HCT116 (cell line): Measurements from ENCODE around the gene S100A2. TPM values are rescaled to one million over a fixed set of nuclear protein-coding genes. Genes with fewer than 3 reads are reported as not detected.

ENCODE experiments used
- ATAC-seq: fragments of 200-7000 bp; cut with Tn5 transposase; 2 replicates; pipeline ENCODE4 v1.9.1; 2020; ENCODE audit warnings: mild to moderate bottlenecking, moderate library complexity
- BruUV-seq: library from RNA; stranded (reverse); fragments of 400-500 nt; replicated peaks from 2 replicates; lab custom pipeline; 2021; lab: Mats Ljungman, UMichigan
- CTCF ChIA-PET: fragments of 300-600 bp; sonication (Branson Sonifier 250); formaldehyde crosslinking; loops from one replicate; lab custom pipeline; 2021; ENCODE audit warnings: antibody characterized with exemption; lab: Charles Lee
- POLR2A ChIA-PET: fragments of 300-600, 350-600 bp; sonication (Branson Sonifier 250); formaldehyde crosslinking; loops from one replicate; lab custom pipeline; 2021; ENCODE audit warnings: antibody characterized with exemption; lab: Charles Lee
- RAD21 ChIA-PET, 2 experiments: fragments of 300-600 bp; sonication (Branson Sonifier 250); formaldehyde crosslinking; loops; one replicate each; lab custom pipeline; 2023; ENCODE audit warnings: low total read pairs in 2 of 2; ENCODE audit not compliant: uncharacterized antibody in 2 of 2, unreplicated experiment in 2 of 2, low non-redundant PET in 1 of 2; lab: Charles Lee
- DNase-seq: peaks from one replicate; pipeline ENCODE4 v3.0.0-alpha.2; 2010; ENCODE audit warnings: low read depth, low spot score
- H2AFZ ChIP-seq: fragments of 200-600 bp; shearing (Covaris generic), sonication (generic); 2 replicates; pipeline ENCODE4 v1.6.1; 2017; ENCODE audit warnings: low read depth, mixed run types, mixed read lengths, antibody characterized with exemption, low read length; ENCODE audit not compliant: poor library complexity, severe bottlenecking
- H3K27ac ChIP-seq: 2 replicates; pipeline ENCODE4 v1.5.1; 2012; ENCODE audit warnings: low read depth, low read length
- H3K27me3 ChIP-seq: fragments of 200-600 bp; sonication (generic); 2 replicates; pipeline ENCODE4 v1.6.1; 2016; ENCODE audit warnings: mixed run types, low read length, mixed read lengths; ENCODE audit not compliant: insufficient read depth
- H3K36me3 ChIP-seq, 2 experiments: fragments of 200-500 bp in 1 of 2; fragments of 200-600 bp in 1 of 2; sonication (Bioruptor generic) in 1 of 2; sonication (generic) in 1 of 2; 2 replicates each; pipeline versions ENCODE4 v1.5.1 to v1.6.1; 2014 to 2016; ENCODE audit warnings: low read length in 2 of 2, inconsistent platforms in 1 of 2, mixed read lengths in 1 of 2, mixed run types in 1 of 2; ENCODE audit not compliant: insufficient read depth in 2 of 2, control insufficient read depth in 1 of 2
- H3K4me1 ChIP-seq, 2 experiments: fragments of 200-600 bp in 1 of 2; sonication (generic) in 1 of 2; 2 replicates each; pipeline versions ENCODE4 v1.5.1 to v1.6.1; 2012 to 2017; ENCODE audit warnings: low read length in 2 of 2, inconsistent platforms in 1 of 2, mild to moderate bottlenecking in 1 of 2, mixed read lengths in 1 of 2, mixed run types in 1 of 2, moderate library complexity in 1 of 2; ENCODE audit not compliant: insufficient read depth in 2 of 2, control insufficient read depth in 1 of 2
- H3K4me2 ChIP-seq: fragments of 200-600 bp; sonication (generic); 2 replicates; pipeline ENCODE4 v1.6.1; 2017; ENCODE audit warnings: mixed run types, low read length, mixed read lengths
- H3K4me3 ChIP-seq, 2 experiments: fragments of 200-600 bp in 1 of 2; sonication (generic) in 1 of 2; replicated peaks in 1 of 2; 2 replicates each; pipeline ENCODE4 v1.5.1; 2011 to 2016; ENCODE audit warnings: low read length in 2 of 2, control low read depth in 1 of 2, low read depth in 1 of 2, mild to moderate bottlenecking in 1 of 2, mixed read lengths in 1 of 2, mixed run types in 1 of 2
- H3K79me2 ChIP-seq: fragments of 200-600 bp; sonication (generic); 2 replicates; pipeline ENCODE4 v1.6.1; 2017; ENCODE audit warnings: mild to moderate bottlenecking, mixed run types, low read length, moderate library complexity, mixed read lengths; ENCODE audit not compliant: insufficient read depth
- H3K9ac ChIP-seq: fragments of 200-600 bp; sonication (generic); 2 replicates; pipeline ENCODE4 v1.6.1; 2016; ENCODE audit warnings: low read length, mixed read lengths
- H3K9me2 ChIP-seq: fragments of 200-600 bp; sonication (generic), shearing (Covaris generic); 2 replicates; pipeline ENCODE4 v1.6.1; 2017; ENCODE audit warnings: mixed run types, mild to moderate bottlenecking, moderate library complexity; ENCODE audit not compliant: insufficient read depth
- H3K9me3 ChIP-seq, 2 experiments: fragments of 200-500 bp in 1 of 2; fragments of 200-600 bp in 1 of 2; sonication (Bioruptor generic) in 1 of 2; sonication (generic) in 1 of 2; 2 replicates each; pipeline ENCODE4 v1.6.1; 2014 to 2017; ENCODE audit warnings: low read length in 2 of 2, mixed read lengths in 2 of 2, inconsistent platforms in 1 of 2, low read depth in 1 of 2, mild to moderate bottlenecking in 1 of 2, mixed run types in 1 of 2, moderate library complexity in 1 of 2; ENCODE audit not compliant: control insufficient read depth in 1 of 2, insufficient read depth in 1 of 2
- H4K20me1 ChIP-seq: fragments of 200-600 bp; sonication (generic), shearing (Covaris generic); 2 replicates; pipeline ENCODE4 v1.6.1; 2017; ENCODE audit warnings: mixed run types, mild to moderate bottlenecking, moderate library complexity; ENCODE audit not compliant: insufficient read depth
- JUND ChIP-seq: IDR thresholded peaks from 2 replicates; pipeline ENCODE4 v1.6.1; 2012
- RAD21 ChIP-seq: IDR thresholded peaks from 2 replicates; pipeline ENCODE4 v1.6.1; 2012; ENCODE audit warnings: low read depth, mild to moderate bottlenecking
- intact Hi-C: fragments of 100-400 bp; cut with micrococcal nuclease; formaldehyde crosslinking; loops from 2 replicates; pipeline ENCODE4 v1.10.0; 2022
- total RNA-seq: library from RNA; stranded (reverse); gene quantifications from one replicate; pipeline ENCODE4 v1.2.1, GENCODE V29; 2021; ENCODE audit not compliant: unreplicated experiment
- TF ChIP-seq, protein P1 (sequence below): IDR thresholded peaks from 2 replicates; pipeline ENCODE4 v1.6.1; 2012; ENCODE audit warnings: low read depth
- TF ChIP-seq, protein P2 (sequence below): IDR thresholded peaks from 2 replicates; pipeline ENCODE4 v1.6.1; 2012

S100A2 gene
- total RNA-seq, 1 experiment from 2014 or later = 24.8 TPM

GRCh38 chr1:153550827-153551500 is 14.7 kb downstream of the S100A2 start:
- Histone ChIP-seq H3K36me3 (no peaks in the 10 kb centered on the region), H2AFZ (no peak overlapping the region), H3K4me3 (no peak overlapping the region), H3K27me3 (no peaks in the 10 kb centered on the region), H3K79me2 (no peaks in the 10 kb centered on the region), H4K20me1 (no peaks in the 10 kb centered on the region), H3K9me2 (no peaks in the 10 kb centered on the region), H3K4me2 (peak overlapping the region; percentile 77), H3K4me1 (peaks cover 59 to 84% of the 10 kb centered on the region in 2 experiments), H3K9me3 (no peaks in the 10 kb centered on the region)
- no TSS peak for BruUV-seq
- POLR2A ChIA-PET = interaction anchor here (1.8 to 8.1 kb wide), 4 partner anchors 11 to 17 kb away, joined by 6 to 78 read pairs (median 8); partner anchors contain the start of genes S100A2 and S100A6
- ATAC-seq = no peak
- intact Hi-C loops = no loop called here
- CTCF ChIA-PET = interaction anchor here (1.3 to 2.6 kb wide), 3 partner anchors 17 to 76 kb away, joined by 3 to 11 read pairs (median 5); partner anchors contain the start of gene S100A13
- TF ChIP-seq, protein P1, sequence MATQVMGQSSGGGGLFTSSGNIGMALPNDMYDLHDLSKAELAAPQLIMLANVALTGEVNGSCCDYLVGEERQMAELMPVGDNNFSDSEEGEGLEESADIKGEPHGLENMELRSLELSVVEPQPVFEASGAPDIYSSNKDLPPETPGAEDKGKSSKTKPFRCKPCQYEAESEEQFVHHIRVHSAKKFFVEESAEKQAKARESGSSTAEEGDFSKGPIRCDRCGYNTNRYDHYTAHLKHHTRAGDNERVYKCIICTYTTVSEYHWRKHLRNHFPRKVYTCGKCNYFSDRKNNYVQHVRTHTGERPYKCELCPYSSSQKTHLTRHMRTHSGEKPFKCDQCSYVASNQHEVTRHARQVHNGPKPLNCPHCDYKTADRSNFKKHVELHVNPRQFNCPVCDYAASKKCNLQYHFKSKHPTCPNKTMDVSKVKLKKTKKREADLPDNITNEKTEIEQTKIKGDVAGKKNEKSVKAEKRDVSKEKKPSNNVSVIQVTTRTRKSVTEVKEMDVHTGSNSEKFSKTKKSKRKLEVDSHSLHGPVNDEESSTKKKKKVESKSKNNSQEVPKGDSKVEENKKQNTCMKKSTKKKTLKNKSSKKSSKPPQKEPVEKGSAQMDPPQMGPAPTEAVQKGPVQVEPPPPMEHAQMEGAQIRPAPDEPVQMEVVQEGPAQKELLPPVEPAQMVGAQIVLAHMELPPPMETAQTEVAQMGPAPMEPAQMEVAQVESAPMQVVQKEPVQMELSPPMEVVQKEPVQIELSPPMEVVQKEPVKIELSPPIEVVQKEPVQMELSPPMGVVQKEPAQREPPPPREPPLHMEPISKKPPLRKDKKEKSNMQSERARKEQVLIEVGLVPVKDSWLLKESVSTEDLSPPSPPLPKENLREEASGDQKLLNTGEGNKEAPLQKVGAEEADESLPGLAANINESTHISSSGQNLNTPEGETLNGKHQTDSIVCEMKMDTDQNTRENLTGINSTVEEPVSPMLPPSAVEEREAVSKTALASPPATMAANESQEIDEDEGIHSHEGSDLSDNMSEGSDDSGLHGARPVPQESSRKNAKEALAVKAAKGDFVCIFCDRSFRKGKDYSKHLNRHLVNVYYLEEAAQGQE = no peak
- TF ChIP-seq RAD21 = no peak
- TF ChIP-seq, protein P2, sequence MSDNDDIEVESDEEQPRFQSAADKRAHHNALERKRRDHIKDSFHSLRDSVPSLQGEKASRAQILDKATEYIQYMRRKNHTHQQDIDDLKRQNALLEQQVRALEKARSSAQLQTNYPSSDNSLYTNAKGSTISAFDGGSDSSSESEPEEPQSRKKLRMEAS = no peak
- TF ChIP-seq JUND = no peak
- TF ChIP-seq, all 23 proteins: peak for 0
- RAD21 ChIA-PET = no interaction called here
- Histone ChIP-seq H3K9ac (peak overlapping the region; percentile 81), H3K27ac (no peak overlapping the region)
- DNase-seq = no peak
